Epithelial cell of proximal tubule (primary cell): ENCODE data around the gene ZNF169. TPM values are rescaled to one million over a fixed set of nuclear protein-coding genes. Genes with fewer than 3 reads are reported as not detected.
"Not testable (repeated sequence)": the region's sequence is repeated elsewhere in the genome, so short reads cannot be mapped to it uniquely, and the experiment has no call there.

Experiments used
- DNase-seq: peaks from one replicate; pipeline ENCODE4 v3.0.0-alpha.2; 2011; ENCODE audit warnings: low read depth
- H3K4me3 ChIP-seq: 2 replicates; pipeline ENCODE4 v1.5.1; 2011; ENCODE audit warnings: low read depth, mild to moderate bottlenecking, low read length
- CTCF ChIP-seq: conservative IDR thresholded peaks from 2 replicates; pipeline ENCODE4 v1.5.1; 2012; ENCODE audit warnings: low read depth, mild to moderate bottlenecking, low read length
- total RNA-seq: library from RNA; depleted of rRNA; stranded (reverse); fragments of >200 nt; gene quantifications from 2 replicates; pipeline ENCODE4 v1.2.3, GENCODE V29; 2015

Gene ZNF169
- total RNA-seq, 1 donor from 2014 or later, result 0.75 TPM

DNA sequence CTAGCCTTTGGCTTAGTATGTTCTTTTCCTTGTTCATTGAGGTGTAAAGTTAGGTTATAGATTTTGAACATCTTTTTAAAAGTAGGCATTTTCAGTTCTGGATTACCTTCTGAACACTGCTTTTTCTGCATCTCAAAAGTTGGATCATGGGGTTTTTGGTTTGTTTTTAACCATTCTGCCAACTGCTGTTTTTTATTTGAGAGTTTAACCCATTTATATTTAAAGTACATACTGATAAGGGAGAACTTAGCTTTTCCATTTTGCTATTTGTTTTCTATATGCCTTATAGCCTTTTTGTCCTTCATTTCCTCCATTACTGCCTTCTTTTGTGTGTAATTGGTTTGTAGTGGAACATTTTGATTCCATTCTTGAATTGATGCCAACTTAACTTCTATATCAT is 30.5 kb upstream of the ZNF169 start:
- no peak overlapping the region for H3K4me3 ChIP-seq
- DNase-seq, result no peak
- no peak for TF ChIP-seq CTCF

GRCh38 chr9:94232428-94232827 is 26.7 kb upstream of the ZNF169 start:
- TF ChIP-seq CTCF, result no peak
- H3K4me3 ChIP-seq, result no peak overlapping the region
- DNase-seq, result no peak

DNA sequence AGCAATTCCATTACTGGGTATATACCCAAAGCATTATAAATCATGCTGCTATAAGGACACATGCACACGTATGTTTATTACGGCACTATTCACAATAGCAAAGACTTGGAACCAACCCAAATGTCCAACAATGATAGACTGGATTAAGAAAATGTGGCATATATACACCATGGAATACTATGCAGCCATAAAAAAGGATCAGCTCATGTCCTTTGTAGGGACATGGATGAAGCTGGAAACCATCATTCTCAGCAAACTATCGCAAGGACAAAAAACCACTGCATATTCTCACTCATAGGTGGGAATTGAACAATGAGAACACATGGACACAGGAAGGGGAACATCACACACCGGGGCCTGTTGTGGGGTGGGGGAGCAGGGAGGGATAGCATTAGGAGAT is 18.0 kb upstream of the ZNF169 start:
- not testable (repeated sequence) for H3K4me3 ChIP-seq, DNase-seq

DNA sequence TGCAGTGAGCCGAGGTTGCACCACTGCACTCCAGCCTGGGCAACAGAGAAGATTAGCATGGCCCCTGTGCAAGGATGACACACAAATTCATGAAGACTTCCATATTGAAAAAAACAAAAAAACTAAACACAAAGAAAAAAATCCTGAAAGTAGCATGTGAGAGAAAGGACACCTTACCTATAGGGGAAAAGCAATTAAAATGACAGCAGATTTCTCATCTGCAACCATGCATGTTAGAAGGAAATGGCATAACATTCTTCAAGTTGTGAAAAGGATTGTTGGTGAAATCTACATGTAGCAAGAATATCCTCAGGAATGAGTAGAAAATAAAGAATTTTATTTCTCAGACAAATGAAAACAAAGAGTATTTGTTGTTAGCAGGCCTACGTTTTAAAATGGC is 13.4 kb upstream of the ZNF169 start:
- no peak for TF ChIP-seq CTCF
- no peak for DNase-seq

GRCh38 chr9:94250456-94250855 is 8.6 kb upstream of the ZNF169 start:
- TF ChIP-seq CTCF, result no peak
- no peak for DNase-seq
- H3K4me3 ChIP-seq, result no peak overlapping the region

More for the DNA sequence above, 13.4 kb upstream of the ZNF169 start:
- no peak overlapping the region for H3K4me3 ChIP-seq

DNA sequence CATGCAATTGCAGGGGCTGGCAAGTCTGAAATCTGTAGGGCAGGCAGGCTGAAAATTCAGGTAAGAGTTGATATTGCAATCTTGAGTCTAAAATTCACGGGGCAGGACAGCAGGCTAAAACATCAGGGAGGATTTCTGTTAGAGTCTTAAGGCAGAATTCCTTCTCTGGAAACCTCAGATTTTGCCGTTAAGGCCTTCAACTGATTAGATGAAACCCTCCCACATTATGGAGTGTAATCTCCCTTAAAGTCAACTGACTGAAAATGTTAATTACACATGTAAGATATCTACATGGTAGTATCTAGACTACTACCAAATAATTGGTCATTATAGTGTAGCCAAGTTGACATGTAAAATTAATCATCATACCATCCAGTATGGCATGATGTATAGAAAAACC is 3.1 kb upstream of the ZNF169 start:
- no peak for TF ChIP-seq CTCF

GRCh38 chr9:94265626-94266402 is 6.7 kb downstream of the ZNF169 start:
- DNase-seq, H3K4me3 ChIP-seq: not testable (repeated sequence)

More for the DNA sequence above, 3.1 kb upstream of the ZNF169 start:
- DNase-seq, result no peak
- H3K4me3 ChIP-seq, result no peak overlapping the region

DNA sequence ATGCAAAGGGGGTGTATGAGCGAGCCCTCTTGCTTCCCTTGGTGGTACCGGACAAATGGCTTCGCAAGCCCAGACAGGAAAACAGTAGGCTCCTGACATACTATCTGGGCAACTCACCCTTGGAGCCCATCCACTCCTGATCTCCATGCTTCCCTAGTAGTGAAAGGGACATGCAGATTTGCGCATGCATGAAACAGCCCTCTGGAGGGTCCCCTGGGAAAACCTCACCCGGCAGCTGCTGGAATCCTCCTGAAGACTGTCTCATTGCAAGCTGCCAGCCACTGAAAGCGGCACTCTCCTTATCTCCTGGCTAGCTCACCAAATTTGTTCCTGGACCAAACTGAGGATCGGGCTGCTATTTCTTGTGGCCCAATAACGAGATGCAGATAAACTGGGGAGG is 10.2 kb downstream of the ZNF169 start:
- no peak overlapping the region for H3K4me3 ChIP-seq
- TF ChIP-seq CTCF, result no peak
- no peak for DNase-seq
